CD14-positive monocyte (primary cell): ENCODE results near the gene MRPS9. TPM values are rescaled to one million over a fixed set of nuclear protein-coding genes. Genes with fewer than 3 reads are reported as not detected.

ENCODE experiments used
- DNase-seq, 3 donors: peaks; one replicate each; pipeline ENCODE4 v3.0.0-alpha.2; 2011 to 2022
- H2AFZ ChIP-seq: 2 replicates; pipeline ENCODE4 v1.6.0; 2012; ENCODE audit warnings: mild to moderate bottlenecking, low read depth, low read length, inconsistent platforms; ENCODE audit not compliant: insufficient read depth, poor library complexity, severe bottlenecking
- H3K27ac ChIP-seq, 2 donors: 1 replicate in 1 of 2; 2 replicates in 1 of 2; pipeline ENCODE4 v1.5.1; 2012 to 2013; ENCODE audit warnings: low read length in 2 of 2, control low read depth in 1 of 2, inconsistent platforms in 1 of 2, low read depth in 1 of 2, mild to moderate bottlenecking in 1 of 2
- H3K27me3 ChIP-seq, 2 donors: one replicate each; pipeline versions ENCODE4 v1.6.0 to v1.6.1; 2011 to 2013; ENCODE audit warnings: low read length in 2 of 2; ENCODE audit not compliant: control insufficient read depth in 2 of 2, insufficient read depth in 2 of 2
- H3K36me3 ChIP-seq, 2 donors: replicated peaks in 1 of 2; 1 replicate in 1 of 2; 2 replicates in 1 of 2; pipeline versions ENCODE4 v1.5.1 to v1.6.1; 2012 to 2013; ENCODE audit warnings: low read length in 2 of 2, control low read depth in 1 of 2, inconsistent platforms in 1 of 2, mild to moderate bottlenecking in 1 of 2; ENCODE audit not compliant: insufficient read depth in 2 of 2, control insufficient read depth in 1 of 2
- H3K4me1 ChIP-seq, 2 donors: 1 replicate in 1 of 2; 2 replicates in 1 of 2; pipeline versions ENCODE4 v1.5.1 to v1.6.1; 2012 to 2013; ENCODE audit warnings: low read length in 2 of 2, control low read depth in 1 of 2, inconsistent platforms in 1 of 2, mild to moderate bottlenecking in 1 of 2, moderate library complexity in 1 of 2; ENCODE audit not compliant: insufficient read depth in 2 of 2, control insufficient read depth in 1 of 2
- H3K4me2 ChIP-seq: replicated peaks from 2 replicates; pipeline ENCODE3; 2012; ENCODE audit warnings: low read length, moderate library complexity, mild to moderate bottlenecking; ENCODE audit not compliant: poor library complexity, severe bottlenecking; ENCODE audit errors: extremely low read depth
- H3K4me3 ChIP-seq, 3 experiments: fragments of 200-600 bp in 1 of 3; sonication (generic) in 1 of 3; replicated peaks in 1 of 3; 1 replicate in 2 of 3; 2 replicates in 1 of 3; pipeline ENCODE4 v1.5.1; 2011 to 2013; ENCODE audit warnings: low read length in 3 of 3, mild to moderate bottlenecking in 3 of 3, control low read depth in 2 of 3, low read depth in 2 of 3, inconsistent platforms in 1 of 3, moderate library complexity in 1 of 3
- H3K79me2 ChIP-seq: 2 replicates; pipeline ENCODE4 v1.6.0; 2012; ENCODE audit warnings: mild to moderate bottlenecking, control low read depth, inconsistent platforms, low read length, moderate library complexity; ENCODE audit not compliant: insufficient read depth
- H3K9ac ChIP-seq: 2 replicates; pipeline ENCODE4 v1.6.0; 2017; ENCODE audit warnings: low read length, mild to moderate bottlenecking; ENCODE audit not compliant: insufficient read depth, poor library complexity, severe bottlenecking
- H3K9me3 ChIP-seq, 2 donors: replicated peaks in 1 of 2; 1 replicate in 1 of 2; 2 replicates in 1 of 2; pipeline versions ENCODE4 v1.5.1 to v1.6.1; 2012 to 2013; ENCODE audit warnings: low read length in 2 of 2, control low read depth in 1 of 2; ENCODE audit not compliant: control insufficient read depth in 1 of 2, insufficient read depth in 1 of 2
- H4K20me1 ChIP-seq: 2 replicates; pipeline ENCODE4 v1.6.0; 2012; ENCODE audit warnings: mild to moderate bottlenecking, low read length, control low read depth, moderate library complexity; ENCODE audit not compliant: insufficient read depth
- H3K27ac Mint-ChIP-seq, 7 donors: one replicate each; pipeline ENCODE4 v1.8.0; 2020; ENCODE audit warnings: mild to moderate bottlenecking in 7 of 7, mixed read lengths in 7 of 7, moderate library complexity in 6 of 7, inconsistent platforms in 2 of 7
- H3K27me3 Mint-ChIP-seq, 3 donors: one replicate each; pipeline ENCODE4 v1.8.0; 2021 to 2022; ENCODE audit warnings: low read depth in 3 of 3, mild to moderate bottlenecking in 3 of 3, mixed read lengths in 3 of 3, moderate library complexity in 3 of 3, inconsistent platforms in 1 of 3
- H3K36me3 Mint-ChIP-seq, 2 donors: one replicate each; pipeline ENCODE4 v1.8.0; 2020; ENCODE audit warnings: mixed read lengths in 2 of 2, inconsistent platforms in 1 of 2, mild to moderate bottlenecking in 1 of 2
- H3K4me1 Mint-ChIP-seq: one replicate; pipeline ENCODE4 v1.8.0; 2020; ENCODE audit warnings: mild to moderate bottlenecking, mixed read lengths
- H3K4me3 Mint-ChIP-seq, 2 donors: one replicate each; pipeline ENCODE4 v1.8.0; 2020; ENCODE audit warnings: mild to moderate bottlenecking in 2 of 2, mixed read lengths in 2 of 2, moderate library complexity in 1 of 2
- H3K9me3 Mint-ChIP-seq, 7 donors: one replicate each; pipeline ENCODE4 v1.8.0; 2020 to 2022; ENCODE audit warnings: mixed read lengths in 7 of 7, mild to moderate bottlenecking in 6 of 7, moderate library complexity in 6 of 7, inconsistent platforms in 2 of 7
- WGBS: methylation state at CpG from one replicate; pipeline ENCODE4 v1.1.5; 2013; ENCODE audit warnings: missing lambda C conversion rate; ENCODE audit not compliant: insufficient coverage; 5-methylcytosine and 5-hydroxymethylcytosine counted together
- intact Hi-C, 2 donors: fragments of 100-400 bp; cut with micrococcal nuclease; formaldehyde crosslinking; loops; one replicate each; pipeline versions ENCODE4 v1.15.0 to v1.15.1; 2023
- polyA plus RNA-seq, 3 donors: library from polyadenylated mRNA; depleted of rRNA in 1 of 3; unstranded in 2 of 3; stranded (reverse) in 1 of 3; fragments of 300-500 nt in 2 of 3; fragments of >200 nt in 1 of 3; fragmentation: Illumina TruSeq in 2 of 3; gene quantifications; 1 replicate in 2 of 3; 2 replicates in 1 of 3; pipeline ENCODE4 v1.2.3, GENCODE V29; 2012 to 2021
- TF ChIP-seq, protein P1 (sequence below): fragments of 200-600 bp; IDR thresholded peaks from one replicate; pipeline ENCODE4 v1.8.0; 2022; ENCODE audit warnings: antibody characterized with exemption, mild to moderate bottlenecking

Gene MRPS9
- polyA plus RNA-seq, 3 donors: 9.9 to 12.5 (median 11.6) TPM

DNA sequence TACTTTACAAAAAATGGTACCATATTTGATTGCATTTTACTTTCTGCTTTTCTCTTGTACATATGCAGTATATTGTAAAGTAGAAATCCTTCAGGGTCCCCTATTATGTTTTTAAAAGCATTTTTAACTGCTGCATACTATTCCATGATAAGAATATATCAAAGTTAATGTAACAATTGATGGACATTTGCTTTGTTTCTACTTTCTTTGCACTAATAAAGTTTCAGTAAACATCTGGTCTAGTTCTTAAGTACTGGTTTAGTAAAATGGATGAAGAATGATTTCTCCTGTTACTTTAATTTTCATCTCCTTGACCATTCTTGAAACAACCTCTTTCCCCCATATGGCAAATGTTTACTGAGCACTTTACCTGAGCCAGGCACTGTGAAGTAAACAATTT is 1.7 kb downstream of the MRPS9 start:
- Histone ChIP-seq H3K4me3 (no peak overlapping the region), H3K4me1 (peaks cover 12 to 16% of the 10 kb centered on the region in 2 donors), H3K9me3 (no peaks in the 10 kb centered on the region), H3K36me3 (no peaks in the 10 kb centered on the region), H4K20me1 (no peaks in the 10 kb centered on the region), H3K9ac (no peak overlapping the region), H2AFZ (no peak overlapping the region), H3K79me2 (peaks cover 23% of the 10 kb centered on the region), H3K27me3 (no peaks in the 10 kb centered on the region), H3K4me2 (no peak overlapping the region), H3K27ac (no peak overlapping the region)
- Mint-ChIP-seq H3K27ac (no peak overlapping the region), H3K4me3 (no peak overlapping the region), H3K9me3 (peaks cover 0 to 2% (median 0%) of the 10 kb centered on the region in 7 donors), H3K27me3 (peaks cover 0 to 7% (median 2%) of the 10 kb centered on the region in 3 donors), H3K4me1 (peaks cover 22% of the 10 kb centered on the region), H3K36me3 (peaks cover 1 to 3% of the 10 kb centered on the region in 2 donors)
- TF ChIP-seq, protein P1, sequence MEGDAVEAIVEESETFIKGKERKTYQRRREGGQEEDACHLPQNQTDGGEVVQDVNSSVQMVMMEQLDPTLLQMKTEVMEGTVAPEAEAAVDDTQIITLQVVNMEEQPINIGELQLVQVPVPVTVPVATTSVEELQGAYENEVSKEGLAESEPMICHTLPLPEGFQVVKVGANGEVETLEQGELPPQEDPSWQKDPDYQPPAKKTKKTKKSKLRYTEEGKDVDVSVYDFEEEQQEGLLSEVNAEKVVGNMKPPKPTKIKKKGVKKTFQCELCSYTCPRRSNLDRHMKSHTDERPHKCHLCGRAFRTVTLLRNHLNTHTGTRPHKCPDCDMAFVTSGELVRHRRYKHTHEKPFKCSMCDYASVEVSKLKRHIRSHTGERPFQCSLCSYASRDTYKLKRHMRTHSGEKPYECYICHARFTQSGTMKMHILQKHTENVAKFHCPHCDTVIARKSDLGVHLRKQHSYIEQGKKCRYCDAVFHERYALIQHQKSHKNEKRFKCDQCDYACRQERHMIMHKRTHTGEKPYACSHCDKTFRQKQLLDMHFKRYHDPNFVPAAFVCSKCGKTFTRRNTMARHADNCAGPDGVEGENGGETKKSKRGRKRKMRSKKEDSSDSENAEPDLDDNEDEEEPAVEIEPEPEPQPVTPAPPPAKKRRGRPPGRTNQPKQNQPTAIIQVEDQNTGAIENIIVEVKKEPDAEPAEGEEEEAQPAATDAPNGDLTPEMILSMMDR: no peak
- no peak for DNase-seq
- intact Hi-C loops: no loop called here

DNA sequence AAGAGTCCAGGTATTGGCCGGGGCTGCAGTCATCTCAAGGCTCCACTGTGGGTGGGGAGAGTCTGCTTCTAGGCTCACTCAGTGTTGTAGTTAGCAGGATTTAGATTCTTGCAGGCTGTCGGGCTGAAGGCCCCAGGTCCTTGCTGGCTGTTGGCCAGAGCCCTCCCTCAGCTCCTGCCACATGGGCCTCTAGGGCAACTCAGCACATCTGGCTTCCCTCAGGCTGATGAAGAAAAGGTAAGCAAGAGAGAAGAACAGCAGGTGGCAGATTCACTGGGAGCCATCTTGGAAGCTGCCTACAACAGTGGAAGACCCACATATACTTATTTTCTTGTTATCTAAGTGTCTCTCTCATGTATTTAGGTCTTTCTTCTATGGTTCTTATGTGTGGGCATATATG is 4.3 kb downstream of the MRPS9 start:
- Histone ChIP-seq H3K36me3 (no peaks in the 10 kb centered on the region), H3K27me3 (no peaks in the 10 kb centered on the region), H3K4me2 (no peak overlapping the region), H3K9me3 (no peaks in the 10 kb centered on the region), H2AFZ (no peak overlapping the region), H3K4me1 (peaks cover 11 to 14% of the 10 kb centered on the region in 2 donors), H4K20me1 (no peaks in the 10 kb centered on the region), H3K9ac (no peak overlapping the region), H3K79me2 (peaks cover 23% of the 10 kb centered on the region), H3K27ac (no peak overlapping the region), H3K4me3 (no peak overlapping the region)
- WGBS: no CpG with 5 or more reads among the region's 2 CpGs
- intact Hi-C loops: no loop called here
- Mint-ChIP-seq H3K36me3 (peaks cover 14 to 15% of the 10 kb centered on the region in 2 donors), H3K9me3 (peaks cover 0 to 2% (median 0%) of the 10 kb centered on the region in 7 donors), H3K27me3 (peaks cover 0 to 2% (median under 1%) of the 10 kb centered on the region in 3 donors), H3K27ac (no peak overlapping the region), H3K4me1 (peaks cover 19% of the 10 kb centered on the region), H3K4me3 (no peak overlapping the region)
- no peak for DNase-seq
- TF ChIP-seq, protein P1: no peak
